ENCODE results near the gene FHAD1.
"Not testable (repeated sequence)": the region's sequence is repeated elsewhere in the genome, so short reads cannot be mapped to it uniquely, and the experiment has no call there.

FHAD1 gene

GRCh38 chr1:15388201-15388880 lies 141.3 kb downstream of the FHAD1 start (continued):
- TF ChIP-seq, protein P1, sequence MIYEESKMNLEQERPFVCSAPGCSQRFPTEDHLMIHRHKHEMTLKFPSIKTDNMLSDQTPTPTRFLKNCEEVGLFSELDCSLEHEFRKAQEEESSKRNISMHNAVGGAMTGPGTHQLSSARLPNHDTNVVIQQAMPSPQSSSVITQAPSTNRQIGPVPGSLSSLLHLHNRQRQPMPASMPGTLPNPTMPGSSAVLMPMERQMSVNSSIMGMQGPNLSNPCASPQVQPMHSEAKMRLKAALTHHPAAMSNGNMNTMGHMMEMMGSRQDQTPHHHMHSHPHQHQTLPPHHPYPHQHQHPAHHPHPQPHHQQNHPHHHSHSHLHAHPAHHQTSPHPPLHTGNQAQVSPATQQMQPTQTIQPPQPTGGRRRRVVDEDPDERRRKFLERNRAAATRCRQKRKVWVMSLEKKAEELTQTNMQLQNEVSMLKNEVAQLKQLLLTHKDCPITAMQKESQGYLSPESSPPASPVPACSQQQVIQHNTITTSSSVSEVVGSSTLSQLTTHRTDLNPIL (CRISPR knock-in tag; IDR thresholded peaks at IDR 0.05; ENCODE audit: low read depth) = no peak
- TF ChIP-seq ZC3H10 (CRISPR knock-in tag; IDR thresholded peaks at IDR 0.05) (no peak), ZFP3 (CRISPR knock-in tag; IDR thresholded peaks at IDR 0.05) (no peak), CSDC2 (CRISPR knock-in tag; IDR thresholded peaks at IDR 0.05) (no peak)
- TF ChIP-seq, protein P2, sequence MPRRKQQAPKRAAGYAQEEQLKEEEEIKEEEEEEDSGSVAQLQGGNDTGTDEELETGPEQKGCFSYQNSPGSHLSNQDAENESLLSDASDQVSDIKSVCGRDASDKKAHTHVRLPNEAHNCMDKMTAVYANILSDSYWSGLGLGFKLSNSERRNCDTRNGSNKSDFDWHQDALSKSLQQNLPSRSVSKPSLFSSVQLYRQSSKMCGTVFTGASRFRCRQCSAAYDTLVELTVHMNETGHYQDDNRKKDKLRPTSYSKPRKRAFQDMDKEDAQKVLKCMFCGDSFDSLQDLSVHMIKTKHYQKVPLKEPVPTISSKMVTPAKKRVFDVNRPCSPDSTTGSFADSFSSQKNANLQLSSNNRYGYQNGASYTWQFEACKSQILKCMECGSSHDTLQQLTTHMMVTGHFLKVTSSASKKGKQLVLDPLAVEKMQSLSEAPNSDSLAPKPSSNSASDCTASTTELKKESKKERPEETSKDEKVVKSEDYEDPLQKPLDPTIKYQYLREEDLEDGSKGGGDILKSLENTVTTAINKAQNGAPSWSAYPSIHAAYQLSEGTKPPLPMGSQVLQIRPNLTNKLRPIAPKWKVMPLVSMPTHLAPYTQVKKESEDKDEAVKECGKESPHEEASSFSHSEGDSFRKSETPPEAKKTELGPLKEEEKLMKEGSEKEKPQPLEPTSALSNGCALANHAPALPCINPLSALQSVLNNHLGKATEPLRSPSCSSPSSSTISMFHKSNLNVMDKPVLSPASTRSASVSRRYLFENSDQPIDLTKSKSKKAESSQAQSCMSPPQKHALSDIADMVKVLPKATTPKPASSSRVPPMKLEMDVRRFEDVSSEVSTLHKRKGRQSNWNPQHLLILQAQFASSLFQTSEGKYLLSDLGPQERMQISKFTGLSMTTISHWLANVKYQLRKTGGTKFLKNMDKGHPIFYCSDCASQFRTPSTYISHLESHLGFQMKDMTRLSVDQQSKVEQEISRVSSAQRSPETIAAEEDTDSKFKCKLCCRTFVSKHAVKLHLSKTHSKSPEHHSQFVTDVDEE (CRISPR knock-in tag; IDR thresholded peaks at IDR 0.05) = no peak

- ATAC-seq = not testable (repeated sequence)
These were observed 142.8 kb downstream of the FHAD1 start for GRCh38 chr1:15389828-15390227.

DNA sequence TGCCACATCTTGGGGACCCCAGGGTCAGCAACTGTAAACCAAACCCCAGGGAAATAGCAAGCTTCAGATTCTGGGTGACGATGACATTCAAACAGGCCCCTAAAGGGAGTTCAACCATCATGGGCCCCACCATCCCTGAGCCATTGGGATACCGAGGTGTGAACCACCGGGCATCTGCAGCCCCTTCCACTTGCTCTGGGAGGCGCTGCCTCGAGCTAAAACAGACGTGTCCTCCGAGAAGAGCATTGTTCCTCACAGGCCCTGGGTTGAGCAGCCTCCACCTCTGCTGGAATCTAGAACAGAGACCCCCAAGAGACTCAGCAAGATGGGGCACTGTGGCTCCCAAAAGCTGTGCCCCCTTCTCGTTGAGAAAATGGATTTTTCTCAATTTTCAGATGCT lies 143.6 kb downstream of the FHAD1 start:
- no peak for ATAC-seq
- TF ChIP-seq ESRRG (CRISPR knock-in tag; IDR thresholded peaks at IDR 0.05) (no peak), ISL1 (CRISPR knock-in tag; IDR thresholded peaks at IDR 0.05) (no peak), CSDC2 (CRISPR knock-in tag; IDR thresholded peaks at IDR 0.05) (no peak), ARNTL (CRISPR knock-in tag; IDR thresholded peaks at IDR 0.05; ENCODE audit: borderline replicate concordance, low read depth) (no peak), TCF4 (CRISPR knock-in tag; IDR thresholded peaks at IDR 0.05; ENCODE audit: borderline replicate concordance) (no peak), ZNF8 (CRISPR knock-in tag; IDR thresholded peaks at IDR 0.05) (no peak)
- TF ChIP-seq, protein P3, sequence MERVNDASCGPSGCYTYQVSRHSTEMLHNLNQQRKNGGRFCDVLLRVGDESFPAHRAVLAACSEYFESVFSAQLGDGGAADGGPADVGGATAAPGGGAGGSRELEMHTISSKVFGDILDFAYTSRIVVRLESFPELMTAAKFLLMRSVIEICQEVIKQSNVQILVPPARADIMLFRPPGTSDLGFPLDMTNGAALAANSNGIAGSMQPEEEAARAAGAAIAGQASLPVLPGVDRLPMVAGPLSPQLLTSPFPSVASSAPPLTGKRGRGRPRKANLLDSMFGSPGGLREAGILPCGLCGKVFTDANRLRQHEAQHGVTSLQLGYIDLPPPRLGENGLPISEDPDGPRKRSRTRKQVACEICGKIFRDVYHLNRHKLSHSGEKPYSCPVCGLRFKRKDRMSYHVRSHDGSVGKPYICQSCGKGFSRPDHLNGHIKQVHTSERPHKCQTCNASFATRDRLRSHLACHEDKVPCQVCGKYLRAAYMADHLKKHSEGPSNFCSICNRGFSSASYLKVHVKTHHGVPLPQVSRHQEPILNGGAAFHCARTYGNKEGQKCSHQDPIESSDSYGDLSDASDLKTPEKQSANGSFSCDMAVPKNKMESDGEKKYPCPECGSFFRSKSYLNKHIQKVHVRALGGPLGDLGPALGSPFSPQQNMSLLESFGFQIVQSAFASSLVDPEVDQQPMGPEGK (CRISPR knock-in tag; IDR thresholded peaks at IDR 0.05; ENCODE audit: borderline replicate concordance) = no peak

GRCh38 chr1:15391366-15391765 lies 144.3 kb downstream of the FHAD1 start:
- ATAC-seq = no peak
- TF ChIP-seq ZNF8 (CRISPR knock-in tag; IDR thresholded peaks at IDR 0.05) = no peak
- no peak for TF ChIP-seq ZNF565 (CRISPR knock-in tag; conservative IDR thresholded peaks at IDR 0.05; ENCODE audit: low read depth)
- TF ChIP-seq ISL1 (CRISPR knock-in tag; IDR thresholded peaks at IDR 0.05) = no peak
- TF ChIP-seq, protein P4, sequence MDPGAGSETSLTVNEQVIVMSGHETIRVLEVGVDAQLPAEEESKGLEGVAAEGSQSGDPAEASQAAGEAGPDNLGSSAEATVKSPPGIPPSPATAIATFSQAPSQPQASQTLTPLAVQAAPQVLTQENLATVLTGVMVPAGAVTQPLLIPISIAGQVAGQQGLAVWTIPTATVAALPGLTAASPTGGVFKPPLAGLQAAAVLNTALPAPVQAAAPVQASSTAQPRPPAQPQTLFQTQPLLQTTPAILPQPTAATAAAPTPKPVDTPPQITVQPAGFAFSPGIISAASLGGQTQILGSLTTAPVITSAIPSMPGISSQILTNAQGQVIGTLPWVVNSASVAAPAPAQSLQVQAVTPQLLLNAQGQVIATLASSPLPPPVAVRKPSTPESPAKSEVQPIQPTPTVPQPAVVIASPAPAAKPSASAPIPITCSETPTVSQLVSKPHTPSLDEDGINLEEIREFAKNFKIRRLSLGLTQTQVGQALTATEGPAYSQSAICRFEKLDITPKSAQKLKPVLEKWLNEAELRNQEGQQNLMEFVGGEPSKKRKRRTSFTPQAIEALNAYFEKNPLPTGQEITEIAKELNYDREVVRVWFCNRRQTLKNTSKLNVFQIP (CRISPR knock-in tag; IDR thresholded peaks at IDR 0.05; ENCODE audit: borderline replicate concordance, low read depth) = no peak
- TF ChIP-seq TCF4 (CRISPR knock-in tag; IDR thresholded peaks at IDR 0.05; ENCODE audit: borderline replicate concordance) = no peak
- TF ChIP-seq BACH2 (CRISPR knock-in tag; IDR thresholded peaks at IDR 0.05; ENCODE audit: borderline replicate concordance) = no peak
- TF ChIP-seq ZC3H10 (CRISPR knock-in tag; IDR thresholded peaks at IDR 0.05) = no peak
- no peak for TF ChIP-seq PPARA (CRISPR knock-in tag; IDR thresholded peaks at IDR 0.05; ENCODE audit: borderline replicate concordance)
- no peak for TF ChIP-seq ESRRG (CRISPR knock-in tag; IDR thresholded peaks at IDR 0.05)
- TF ChIP-seq, protein P1 (CRISPR knock-in tag; IDR thresholded peaks at IDR 0.05; ENCODE audit: low read depth) = no peak
- TF ChIP-seq CSDC2 (CRISPR knock-in tag; IDR thresholded peaks at IDR 0.05) = no peak
- TF ChIP-seq GLIS3 (CRISPR knock-in tag; IDR thresholded peaks at IDR 0.05) = no peak
- TF ChIP-seq, protein P3 (CRISPR knock-in tag; IDR thresholded peaks at IDR 0.05; ENCODE audit: borderline replicate concordance) = no peak
- TF ChIP-seq OSR1 (CRISPR knock-in tag; IDR thresholded peaks at IDR 0.05) = no peak
- TF ChIP-seq CSRNP3 (CRISPR knock-in tag; IDR thresholded peaks at IDR 0.05) = no peak
- no peak for TF ChIP-seq ZFP30 (CRISPR knock-in tag; IDR thresholded peaks at IDR 0.05)
- TF ChIP-seq, protein P2 (CRISPR knock-in tag; IDR thresholded peaks at IDR 0.05) = no peak

Measured in SK-N-SH treated with all-trans-retinoic acid at 6 μM for 48 hours (cell line).